GM23338 (cell line): ENCODE results near the gene CD24. TPM values are rescaled to one million over a fixed set of nuclear protein-coding genes. Genes with fewer than 3 reads are reported as not detected.
"Not testable (repeated sequence)": the region's sequence is repeated elsewhere in the genome, so short reads cannot be mapped to it uniquely, and the experiment has no call there.

Experiments
- ATAC-seq: fragments of 200-7000 bp; cut with Tn5 transposase; 3 replicates; pipeline ENCODE4 v1.9.1; 2020
- DNase-seq: peaks from one replicate; pipeline ENCODE4 v3.0.0-alpha.2; 2015; ENCODE audit warnings: low spot score
- H2AFZ ChIP-seq: fragments of 200-600 bp; sonication (generic); 2 replicates; pipeline ENCODE4 v1.8.0; 2016; ENCODE audit warnings: antibody characterized with exemption, mild to moderate bottlenecking, moderate library complexity
- H3F3A ChIP-seq: fragments of 200-600 bp; sonication (generic); replicated peaks from 2 replicates; pipeline ENCODE4 v1.8.0; 2017; ENCODE audit warnings: antibody characterized with exemption, mixed run types, low read depth
- H3K27ac ChIP-seq: fragments of 200-600 bp; sonication (generic); 2 replicates; pipeline ENCODE4 v1.6.1; 2016; ENCODE audit warnings: low read depth
- H3K27me3 ChIP-seq: fragments of 200-600 bp; sonication (generic); 2 replicates; pipeline ENCODE4 v1.8.0; 2016; ENCODE audit warnings: mild to moderate bottlenecking, mixed run types, moderate library complexity; ENCODE audit not compliant: insufficient read depth
- H3K36me3 ChIP-seq: fragments of 200-600 bp; sonication (generic); 2 replicates; pipeline ENCODE4 v1.8.0; 2016; ENCODE audit warnings: mild to moderate bottlenecking; ENCODE audit not compliant: insufficient read depth
- H3K4me1 ChIP-seq: fragments of 200-600 bp; sonication (generic); 2 replicates; pipeline ENCODE4 v1.8.0; 2016; ENCODE audit warnings: mild to moderate bottlenecking, moderate library complexity; ENCODE audit not compliant: insufficient read depth
- H3K4me2 ChIP-seq: fragments of 200-600 bp; sonication (generic); 2 replicates; pipeline ENCODE4 v1.7.1; 2017; ENCODE audit warnings: mixed run types
- H3K4me3 ChIP-seq: fragments of 200-600 bp; sonication (generic); 2 replicates; pipeline ENCODE4 v1.6.1; 2016; ENCODE audit warnings: mixed run types
- H3K79me2 ChIP-seq: fragments of 200-600 bp; sonication (generic); replicated peaks from 2 replicates; pipeline ENCODE4 v1.8.0; 2017; ENCODE audit warnings: mild to moderate bottlenecking; ENCODE audit not compliant: insufficient read depth
- H3K9me2 ChIP-seq: fragments of 200-600 bp; sonication (generic); 2 replicates; pipeline ENCODE4 v1.8.0; 2017; ENCODE audit not compliant: insufficient read depth
- H4K20me1 ChIP-seq: fragments of 200-600 bp; sonication (generic); replicated peaks from 2 replicates; pipeline ENCODE4 v1.8.0; 2017; ENCODE audit warnings: mild to moderate bottlenecking; ENCODE audit not compliant: insufficient read depth
- H3K27ac Mint-ChIP-seq: 2 replicates; pipeline ENCODE4 v1.8.0; 2020; ENCODE audit warnings: inconsistent platforms, mild to moderate bottlenecking, moderate library complexity, mixed read lengths
- H3K27me3 Mint-ChIP-seq: 3 replicates; pipeline ENCODE4 v1.8.0; 2022; ENCODE audit warnings: low read depth, mild to moderate bottlenecking, moderate library complexity, mixed read lengths, inconsistent platforms; ENCODE audit not compliant: insufficient read depth, poor library complexity
- H3K36me3 Mint-ChIP-seq: 3 replicates; pipeline ENCODE4 v1.8.0; 2021; ENCODE audit warnings: low read depth, mild to moderate bottlenecking, inconsistent platforms, moderate library complexity, mixed read lengths
- H3K4me1 Mint-ChIP-seq: 3 replicates; pipeline ENCODE4 v1.8.0; 2020; ENCODE audit warnings: mild to moderate bottlenecking, inconsistent platforms, mixed read lengths
- H3K4me3 Mint-ChIP-seq: 3 replicates; pipeline ENCODE4 v1.8.0; 2021; ENCODE audit warnings: moderate library complexity, mild to moderate bottlenecking, inconsistent platforms, mixed read lengths
- H3K9me3 Mint-ChIP-seq: 3 replicates; pipeline ENCODE4 v1.8.0; 2020; ENCODE audit warnings: moderate library complexity, mild to moderate bottlenecking, inconsistent platforms, mixed read lengths
- CREB1 ChIP-seq: fragments of 250-450 bp; sonication (Bioruptor Pico); IDR thresholded peaks from 2 replicates; pipeline ENCODE4 v1.5.0; 2020; ENCODE audit warnings: low read depth, mild to moderate bottlenecking, moderate library complexity
- EZH2 ChIP-seq: fragments of 200-600 bp; sonication (generic); IDR thresholded peaks from one replicate; pipeline ENCODE4 v1.8.0; 2017; ENCODE audit warnings: antibody characterized with exemption, mild to moderate bottlenecking, low read depth; ENCODE audit not compliant: unreplicated experiment
- EZH2phosphoT487 ChIP-seq: fragments of 200-600 bp; sonication (generic); IDR thresholded peaks from one replicate; pipeline ENCODE4 v1.8.1; 2018; ENCODE audit warnings: antibody characterized with exemption; ENCODE audit not compliant: unreplicated experiment
- JUNB ChIP-seq: IDR thresholded peaks from one replicate; pipeline ENCODE4 v1.6.1; 2016; ENCODE audit warnings: antibody characterized with exemption; ENCODE audit not compliant: unreplicated experiment
- NANOG ChIP-seq: IDR thresholded peaks from 2 replicates; pipeline ENCODE4 v1.6.1; 2016; ENCODE audit warnings: antibody characterized with exemption, borderline replicate concordance
- ZNF114 ChIP-seq: fragments of 250-450 bp; sonication (Bioruptor Pico); IDR thresholded peaks from 2 replicates; pipeline ENCODE4 v1.5.0; 2020; ENCODE audit warnings: mild to moderate bottlenecking, moderate library complexity
- polyA plus RNA-seq: library from polyadenylated mRNA; unstranded; fragments of >200 nt; fragmentation: Nextera tagmentation; extraction: Ambion mirVana; gene quantifications from 2 replicates; pipeline ENCODE4 v1.2.1, GENCODE V29; 2016
- total RNA-seq: library from RNA; depleted of rRNA; stranded (reverse); fragments of >200 nt; shearing (Covaris generic); gene quantifications from 2 replicates; pipeline ENCODE4 v1.2.3, GENCODE V29; 2014
- TF ChIP-seq, protein P1 (sequence below), 2 experiments: fragments of 200-600 bp in 1 of 2; sonication (generic) in 1 of 2; conservative IDR thresholded peaks; 2 replicates each; pipeline versions ENCODE4 v1.5.1 to v1.6.1; 2016 to 2017; ENCODE audit warnings: antibody characterized with exemption in 2 of 2, low read depth in 2 of 2, mild to moderate bottlenecking in 2 of 2, moderate library complexity in 1 of 2
- TF ChIP-seq, protein P2 (sequence below): fragments of 250-450 bp; sonication (Bioruptor Pico); IDR thresholded peaks from 2 replicates; pipeline ENCODE4 v1.5.0; 2020; ENCODE audit warnings: mild to moderate bottlenecking, moderate library complexity

The CD24 gene
- total and polyA plus RNA-seq, 2 experiments from 2014 or later, result 1,373 to 2,907 TPM

DNA sequence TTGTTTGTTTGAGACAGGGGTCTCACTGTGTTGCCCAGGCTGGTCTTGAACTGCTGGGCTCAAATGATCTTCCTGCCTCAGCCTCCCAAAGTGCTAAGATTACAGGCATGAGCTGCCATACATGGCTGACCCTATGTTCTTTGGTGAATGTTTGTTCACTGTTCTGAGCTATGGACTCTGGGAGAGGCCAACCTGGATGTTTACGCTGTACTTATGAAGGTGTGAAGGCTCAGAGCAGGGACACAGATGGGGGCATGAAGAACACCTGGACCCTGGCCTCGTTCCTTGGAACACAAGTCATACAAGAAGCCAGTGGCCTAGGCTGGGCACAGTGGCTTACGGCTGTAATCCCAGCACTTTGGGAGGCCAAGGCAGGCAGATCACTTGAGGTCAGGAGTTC lies 21.1 kb upstream of the CD24 start:
- no peak overlapping the region for H2AFZ ChIP-seq
- Mint-ChIP-seq H3K36me3 (no peaks in the 10 kb centered on the region), H3K27ac (no peak overlapping the region), H3K27me3 (peaks cover 6% of the 10 kb centered on the region), H3K4me3 (no peak overlapping the region), H3K4me1 (peaks cover 22% of the 10 kb centered on the region), H3K9me3 (no peaks in the 10 kb centered on the region; the same call in 2 of the 3 replicates)
- H4K20me1 ChIP-seq, result no peaks in the 10 kb centered on the region
- no peak overlapping the region for H3K27ac ChIP-seq
- H3F3A ChIP-seq, result no peaks in the 10 kb centered on the region
- no peak overlapping the region for H3K4me2 ChIP-seq
- peaks cover 5% of the 10 kb centered on the region for H3K9me2 ChIP-seq
- H3K4me1 ChIP-seq, result peaks cover 7% of the 10 kb centered on the region
- no peak for TF ChIP-seq JUNB
- no peak for TF ChIP-seq NANOG
- TF ChIP-seq EZH2phosphoT487, result no peak
- no peak for TF ChIP-seq CREB1 (CRISPR knock-in tag)
- no peak for TF ChIP-seq ZNF114
- DNase-seq (no peak), ATAC-seq (no peak)
- H3K79me2 ChIP-seq, result no peaks in the 10 kb centered on the region
- H3K4me3 ChIP-seq, result no peak overlapping the region
- no peaks in the 10 kb centered on the region for H3K27me3 ChIP-seq
- no peaks in the 10 kb centered on the region for H3K36me3 ChIP-seq

DNA sequence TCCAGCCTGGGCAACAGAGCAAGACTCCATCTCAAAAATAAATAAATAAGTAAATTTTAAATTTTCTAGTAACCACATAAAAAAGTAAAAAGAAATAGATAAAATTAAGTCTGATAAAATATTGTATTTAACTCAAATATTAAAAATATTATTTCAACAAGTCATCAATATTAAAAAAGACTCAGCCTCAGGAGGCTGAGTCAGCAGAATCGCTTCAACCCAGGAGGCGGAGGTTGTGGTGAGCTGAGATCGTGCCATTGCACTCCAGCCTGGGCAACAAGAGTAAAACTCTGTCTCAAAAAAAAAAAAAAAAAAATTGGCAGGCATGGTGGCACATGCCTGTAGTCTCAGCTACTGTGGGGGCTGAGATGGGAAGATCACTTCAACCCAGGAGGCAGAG lies 15.2 kb upstream of the CD24 start:
- not testable (repeated sequence) for H3K79me2 ChIP-seq, H4K20me1 ChIP-seq, H3K27ac ChIP-seq, H3K9me3 Mint-ChIP-seq, H3K27me3 ChIP-seq, H3K4me1 ChIP-seq, H3K27me3 Mint-ChIP-seq, DNase-seq, H2AFZ ChIP-seq, H3F3A ChIP-seq, ATAC-seq, H3K4me3 Mint-ChIP-seq, H3K9me2 ChIP-seq, H3K4me1 Mint-ChIP-seq, H3K27ac Mint-ChIP-seq, H3K36me3 ChIP-seq, H3K4me3 ChIP-seq, H3K36me3 Mint-ChIP-seq, H3K4me2 ChIP-seq

DNA sequence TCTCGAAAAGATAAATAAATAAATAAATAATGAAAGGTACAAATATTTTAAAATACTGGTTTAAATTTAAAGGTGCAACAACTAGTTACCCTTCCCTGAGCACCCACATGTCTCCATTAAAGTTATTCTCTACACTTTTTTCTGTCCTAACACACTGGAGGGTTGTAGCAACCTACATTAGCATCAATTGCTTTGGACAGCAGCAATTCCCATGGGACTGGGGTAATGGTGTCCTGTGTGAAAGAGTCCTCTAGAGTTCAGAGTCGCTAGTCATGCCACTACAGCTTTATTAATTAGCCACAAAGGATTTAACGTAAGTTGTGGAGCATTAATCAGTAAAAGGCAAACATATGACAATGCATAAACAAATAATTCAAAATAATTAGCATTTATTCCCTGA lies 14.1 kb upstream of the CD24 start:
- H3K4me2 ChIP-seq, result no peak overlapping the region
- TF ChIP-seq, protein P1, sequence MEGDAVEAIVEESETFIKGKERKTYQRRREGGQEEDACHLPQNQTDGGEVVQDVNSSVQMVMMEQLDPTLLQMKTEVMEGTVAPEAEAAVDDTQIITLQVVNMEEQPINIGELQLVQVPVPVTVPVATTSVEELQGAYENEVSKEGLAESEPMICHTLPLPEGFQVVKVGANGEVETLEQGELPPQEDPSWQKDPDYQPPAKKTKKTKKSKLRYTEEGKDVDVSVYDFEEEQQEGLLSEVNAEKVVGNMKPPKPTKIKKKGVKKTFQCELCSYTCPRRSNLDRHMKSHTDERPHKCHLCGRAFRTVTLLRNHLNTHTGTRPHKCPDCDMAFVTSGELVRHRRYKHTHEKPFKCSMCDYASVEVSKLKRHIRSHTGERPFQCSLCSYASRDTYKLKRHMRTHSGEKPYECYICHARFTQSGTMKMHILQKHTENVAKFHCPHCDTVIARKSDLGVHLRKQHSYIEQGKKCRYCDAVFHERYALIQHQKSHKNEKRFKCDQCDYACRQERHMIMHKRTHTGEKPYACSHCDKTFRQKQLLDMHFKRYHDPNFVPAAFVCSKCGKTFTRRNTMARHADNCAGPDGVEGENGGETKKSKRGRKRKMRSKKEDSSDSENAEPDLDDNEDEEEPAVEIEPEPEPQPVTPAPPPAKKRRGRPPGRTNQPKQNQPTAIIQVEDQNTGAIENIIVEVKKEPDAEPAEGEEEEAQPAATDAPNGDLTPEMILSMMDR (conservative IDR thresholded peaks at IDR 0.05; ENCODE audit: low read depth in 2 of 2), result no peak
- TF ChIP-seq EZH2phosphoT487 (no peak), EZH2 (no peak), NANOG (no peak), JUNB (no peak), CREB1 (CRISPR knock-in tag) (no peak)
- TF ChIP-seq, protein P2, sequence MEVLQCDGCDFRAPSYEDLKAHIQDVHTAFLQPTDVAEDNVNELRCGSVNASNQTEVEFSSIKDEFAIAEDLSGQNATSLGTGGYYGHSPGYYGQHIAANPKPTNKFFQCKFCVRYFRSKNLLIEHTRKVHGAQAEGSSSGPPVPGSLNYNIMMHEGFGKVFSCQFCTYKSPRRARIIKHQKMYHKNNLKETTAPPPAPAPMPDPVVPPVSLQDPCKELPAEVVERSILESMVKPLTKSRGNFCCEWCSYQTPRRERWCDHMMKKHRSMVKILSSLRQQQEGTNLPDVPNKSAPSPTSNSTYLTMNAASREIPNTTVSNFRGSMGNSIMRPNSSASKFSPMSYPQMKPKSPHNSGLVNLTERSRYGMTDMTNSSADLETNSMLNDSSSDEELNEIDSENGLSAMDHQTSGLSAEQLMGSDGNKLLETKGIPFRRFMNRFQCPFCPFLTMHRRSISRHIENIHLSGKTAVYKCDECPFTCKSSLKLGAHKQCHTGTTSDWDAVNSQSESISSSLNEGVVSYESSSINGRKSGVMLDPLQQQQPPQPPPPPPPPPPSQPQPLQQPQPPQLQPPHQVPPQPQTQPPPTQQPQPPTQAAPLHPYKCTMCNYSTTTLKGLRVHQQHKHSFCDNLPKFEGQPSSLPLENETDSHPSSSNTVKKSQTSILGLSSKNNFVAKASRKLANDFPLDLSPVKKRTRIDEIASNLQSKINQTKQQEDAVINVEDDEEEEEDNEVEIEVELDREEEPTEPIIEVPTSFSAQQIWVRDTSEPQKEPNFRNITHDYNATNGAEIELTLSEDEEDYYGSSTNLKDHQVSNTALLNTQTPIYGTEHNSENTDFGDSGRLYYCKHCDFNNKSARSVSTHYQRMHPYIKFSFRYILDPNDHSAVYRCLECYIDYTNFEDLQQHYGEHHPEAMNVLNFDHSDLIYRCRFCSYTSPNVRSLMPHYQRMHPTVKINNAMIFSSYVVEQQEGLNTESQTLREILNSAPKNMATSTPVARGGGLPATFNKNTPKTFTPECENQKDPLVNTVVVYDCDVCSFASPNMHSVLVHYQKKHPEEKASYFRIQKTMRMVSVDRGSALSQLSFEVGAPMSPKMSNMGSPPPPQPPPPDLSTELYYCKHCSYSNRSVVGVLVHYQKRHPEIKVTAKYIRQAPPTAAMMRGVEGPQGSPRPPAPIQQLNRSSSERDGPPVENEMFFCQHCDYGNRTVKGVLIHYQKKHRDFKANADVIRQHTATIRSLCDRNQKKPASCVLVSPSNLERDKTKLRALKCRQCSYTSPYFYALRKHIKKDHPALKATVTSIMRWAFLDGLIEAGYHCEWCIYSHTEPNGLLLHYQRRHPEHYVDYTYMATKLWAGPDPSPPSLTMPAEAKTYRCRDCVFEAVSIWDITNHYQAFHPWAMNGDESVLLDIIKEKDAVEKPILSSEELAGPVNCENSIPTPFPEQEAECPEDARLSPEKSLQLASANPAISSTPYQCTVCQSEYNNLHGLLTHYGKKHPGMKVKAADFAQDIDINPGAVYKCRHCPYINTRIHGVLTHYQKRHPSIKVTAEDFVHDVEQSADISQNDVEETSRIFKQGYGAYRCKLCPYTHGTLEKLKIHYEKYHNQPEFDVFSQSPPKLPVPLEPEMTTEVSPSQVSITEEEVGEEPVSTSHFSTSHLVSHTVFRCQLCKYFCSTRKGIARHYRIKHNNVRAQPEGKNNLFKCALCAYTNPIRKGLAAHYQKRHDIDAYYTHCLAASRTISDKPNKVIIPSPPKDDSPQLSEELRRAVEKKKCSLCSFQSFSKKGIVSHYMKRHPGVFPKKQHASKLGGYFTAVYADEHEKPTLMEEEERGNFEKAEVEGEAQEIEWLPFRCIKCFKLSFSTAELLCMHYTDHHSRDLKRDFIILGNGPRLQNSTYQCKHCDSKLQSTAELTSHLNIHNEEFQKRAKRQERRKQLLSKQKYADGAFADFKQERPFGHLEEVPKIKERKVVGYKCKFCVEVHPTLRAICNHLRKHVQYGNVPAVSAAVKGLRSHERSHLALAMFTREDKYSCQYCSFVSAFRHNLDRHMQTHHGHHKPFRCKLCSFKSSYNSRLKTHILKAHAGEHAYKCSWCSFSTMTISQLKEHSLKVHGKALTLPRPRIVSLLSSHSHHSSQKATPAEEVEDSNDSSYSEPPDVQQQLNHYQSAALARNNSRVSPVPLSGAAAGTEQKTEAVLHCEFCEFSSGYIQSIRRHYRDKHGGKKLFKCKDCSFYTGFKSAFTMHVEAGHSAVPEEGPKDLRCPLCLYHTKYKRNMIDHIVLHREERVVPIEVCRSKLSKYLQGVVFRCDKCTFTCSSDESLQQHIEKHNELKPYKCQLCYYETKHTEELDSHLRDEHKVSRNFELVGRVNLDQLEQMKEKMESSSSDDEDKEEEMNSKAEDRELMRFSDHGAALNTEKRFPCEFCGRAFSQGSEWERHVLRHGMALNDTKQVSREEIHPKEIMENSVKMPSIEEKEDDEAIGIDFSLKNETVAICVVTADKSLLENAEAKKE (CRISPR knock-in tag), result no peak

More for the DNA sequence above, 14.1 kb upstream of the CD24 start:
- no peaks in the 10 kb centered on the region for H3K9me3 Mint-ChIP-seq
- H3K27me3 Mint-ChIP-seq, result peaks cover 6% of the 10 kb centered on the region
- Histone ChIP-seq H3K4me1 (no peaks in the 10 kb centered on the region), H2AFZ (0 out of 2 replicates have a peak overlapping the region, but pooled peaks have one; percentile 52), H3K79me2 (no peaks in the 10 kb centered on the region), H3K4me3 (no peak overlapping the region), H3K27me3 (no peaks in the 10 kb centered on the region), H4K20me1 (no peaks in the 10 kb centered on the region), H3K36me3 (no peaks in the 10 kb centered on the region; the same call in 1 of the 2 replicates), H3K9me2 (peaks cover 6% of the 10 kb centered on the region; the same call in 1 of the 2 replicates), H3K27ac (no peak overlapping the region), H3F3A (no peaks in the 10 kb centered on the region)
- no peak overlapping the region for H3K4me3 Mint-ChIP-seq
- peaks cover 3% of the 10 kb centered on the region; the same call in 2 of the 3 replicates for H3K4me1 Mint-ChIP-seq
- ATAC-seq (no peak), DNase-seq (no peak)
- no peaks in the 10 kb centered on the region for H3K36me3 Mint-ChIP-seq
- no peak overlapping the region; the same call in 1 of the 2 replicates for H3K27ac Mint-ChIP-seq
